HG03354 (cell line): Measurements from ENCODE around the gene HS2ST1.
A peak's percentile ranks its signal among the peaks of the same experiment; 100 is the strongest.

Source experiments
- ATAC-seq: cut with Tn5 transposase; IDR thresholded peaks from one replicate; pipeline ENCODE4 v1.9.1; 2021; ENCODE audit warnings: mild to moderate bottlenecking; ENCODE audit not compliant: unreplicated experiment, poor library complexity, severe bottlenecking

The HS2ST1 gene

GRCh38 chr1:87126886-87127505, 212.6 kb downstream of the HS2ST1 start:
- no peak for ATAC-seq

- ATAC-seq: no peak
Observed at GRCh38 chr1:87127581-87127980, 213.1 kb downstream of the HS2ST1 start.

GRCh38 chr1:87129038-87129437, 214.6 kb downstream of the HS2ST1 start:
- no peak for ATAC-seq

- ATAC-seq: no peak
Observed at GRCh38 chr1:87129606-87130005, 215.2 kb downstream of the HS2ST1 start.

GRCh38 chr1:87130438-87130837, 216.0 kb downstream of the HS2ST1 start:
- ATAC-seq: no peak

- ATAC-seq: peak; percentile 98
Observed at GRCh38 chr1:87131809-87132283, 217.4 kb downstream of the HS2ST1 start.

- ATAC-seq: peak; percentile 39
Observed at GRCh38 chr1:87132284-87132870, 217.9 kb downstream of the HS2ST1 start.

- ATAC-seq: no peak
Observed at GRCh38 chr1:87134061-87134460, 219.6 kb downstream of the HS2ST1 start.

GRCh38 chr1:87134625-87135328, 220.3 kb downstream of the HS2ST1 start:
- ATAC-seq: no peak

- ATAC-seq: no peak
Observed at GRCh38 chr1:87135329-87135712, 220.9 kb downstream of the HS2ST1 start.

GRCh38 chr1:87136607-87137341, 222.3 kb downstream of the HS2ST1 start:
- ATAC-seq: no peak

- ATAC-seq: no peak
Observed at GRCh38 chr1:87137342-87137739, 222.9 kb downstream of the HS2ST1 start.

GRCh38 chr1:87140831-87141540, 226.6 kb downstream of the HS2ST1 start:
- ATAC-seq: no peak

GRCh38 chr1:87141556-87141955, 227.1 kb downstream of the HS2ST1 start:
- ATAC-seq: no peak

GRCh38 chr1:87143413-87144135, 229.1 kb downstream of the HS2ST1 start:
- ATAC-seq: no peak

- no peak for ATAC-seq
Observed at GRCh38 chr1:87144316-87144895, 230.0 kb downstream of the HS2ST1 start.

GRCh38 chr1:87144981-87145380, 230.5 kb downstream of the HS2ST1 start:
- no peak for ATAC-seq

- no peak for ATAC-seq
Observed at GRCh38 chr1:87146538-87146937, 232.1 kb downstream of the HS2ST1 start.

- no peak for ATAC-seq
Observed at GRCh38 chr1:87146986-87147385, 232.6 kb downstream of the HS2ST1 start.
